Prostate gland (tissue), 2 donors: ENCODE measurements around the gene FBXW12.

Experiments
- POLR2A ChIP-seq: fragments of 450-650 bp; IDR thresholded peaks from one replicate; pipeline ENCODE4 v1.6.1; 2016; ENCODE audit warnings: antibody characterized with exemption, mild to moderate bottlenecking
- POLR2AphosphoS5 ChIP-seq: sonication (generic); formaldehyde crosslinking; IDR thresholded peaks from one replicate; pipeline ENCODE4 v1.6.1; 2017; ENCODE audit warnings: antibody characterized with exemption
- TF ChIP-seq, protein P1 (sequence below), 4 experiments: fragments of 200-600 bp in 2 of 4; fragments of 450-650 bp in 2 of 4; sonication (generic) in 2 of 4; IDR thresholded peaks; 1 replicate in 3 of 4; 2 replicates in 1 of 4; pipeline ENCODE4 v1.5.1; 2016 to 2019; ENCODE audit warnings: antibody characterized with exemption in 4 of 4, mild to moderate bottlenecking in 2 of 4, moderate library complexity in 2 of 4

- no peak for TF ChIP-seq POLR2AphosphoS5
- TF ChIP-seq POLR2A: no peak
- TF ChIP-seq, protein P1, sequence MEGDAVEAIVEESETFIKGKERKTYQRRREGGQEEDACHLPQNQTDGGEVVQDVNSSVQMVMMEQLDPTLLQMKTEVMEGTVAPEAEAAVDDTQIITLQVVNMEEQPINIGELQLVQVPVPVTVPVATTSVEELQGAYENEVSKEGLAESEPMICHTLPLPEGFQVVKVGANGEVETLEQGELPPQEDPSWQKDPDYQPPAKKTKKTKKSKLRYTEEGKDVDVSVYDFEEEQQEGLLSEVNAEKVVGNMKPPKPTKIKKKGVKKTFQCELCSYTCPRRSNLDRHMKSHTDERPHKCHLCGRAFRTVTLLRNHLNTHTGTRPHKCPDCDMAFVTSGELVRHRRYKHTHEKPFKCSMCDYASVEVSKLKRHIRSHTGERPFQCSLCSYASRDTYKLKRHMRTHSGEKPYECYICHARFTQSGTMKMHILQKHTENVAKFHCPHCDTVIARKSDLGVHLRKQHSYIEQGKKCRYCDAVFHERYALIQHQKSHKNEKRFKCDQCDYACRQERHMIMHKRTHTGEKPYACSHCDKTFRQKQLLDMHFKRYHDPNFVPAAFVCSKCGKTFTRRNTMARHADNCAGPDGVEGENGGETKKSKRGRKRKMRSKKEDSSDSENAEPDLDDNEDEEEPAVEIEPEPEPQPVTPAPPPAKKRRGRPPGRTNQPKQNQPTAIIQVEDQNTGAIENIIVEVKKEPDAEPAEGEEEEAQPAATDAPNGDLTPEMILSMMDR (IDR thresholded peaks at IDR 0.05): no peak
Observed at GRCh38 chr3:48347500-48347899, 24.5 kb upstream of the FBXW12 start.
